Testis (tissue), 3 donors: ENCODE measurements around the gene OR2A25. TPM values are rescaled to one million over a fixed set of nuclear protein-coding genes. Genes with fewer than 3 reads are reported as not detected.
"Not testable (repeated sequence)": the region's sequence is repeated elsewhere in the genome, so short reads cannot be mapped to it uniquely, and the experiment has no call there.

Experiments
- DNase-seq: peaks from one replicate; pipeline ENCODE4 v3.0.0-alpha.2; 2019
- H3K27ac ChIP-seq, 2 donors: fragments of 200-600 bp; sonication (generic); one replicate each; pipeline ENCODE4 v1.5.1; 2019
- H3K27me3 ChIP-seq: fragments of 200-600 bp; sonication (generic); one replicate; pipeline ENCODE4 v1.5.1; 2019
- H3K36me3 ChIP-seq: fragments of 200-600 bp; sonication (generic); one replicate; pipeline ENCODE4 v1.5.1; 2017; ENCODE audit warnings: low read depth; ENCODE audit errors: missing control alignments
- H3K4me1 ChIP-seq: fragments of 200-600 bp; sonication (generic); one replicate; pipeline ENCODE4 v1.5.1; 2019
- H3K4me3 ChIP-seq, 2 donors: fragments of 200-600 bp; sonication (generic); one replicate each; pipeline ENCODE4 v1.5.1; 2017 to 2019
- H3K9me3 ChIP-seq: fragments of 200-600 bp; sonication (generic); one replicate; pipeline ENCODE4 v1.5.1; 2017
- POLR2A ChIP-seq: fragments of 450-650 bp; IDR thresholded peaks from one replicate; pipeline ENCODE4 v1.6.1; 2017; ENCODE audit warnings: antibody characterized with exemption, mild to moderate bottlenecking, moderate library complexity
- WGBS, 2 donors: methylation state at CpG; one replicate each; pipeline ENCODE4 v1.1.5; 2018; 5-methylcytosine and 5-hydroxymethylcytosine counted together
- intact Hi-C: fragments of 100-400 bp; cut with DNase I; formaldehyde crosslinking; loops from one replicate; pipeline ENCODE4 v1.15.1; 2023; ENCODE audit warnings: low total_unique reads
- polyA plus RNA-seq: library from polyadenylated mRNA; stranded (reverse); fragments of 350-450 nt; fragmentation: Illumina TruSeq; extraction: RNeasy Lipid Tissue Mini Kit (QIAGEN cat#74804); gene quantifications from one replicate; pipeline ENCODE4 v1.2.3, GENCODE V29; 2014; ENCODE audit warnings: low read depth, low replicate concordance; ENCODE audit not compliant: insufficient read depth
- total RNA-seq, 2 donors: library from RNA; depleted of rRNA; stranded (reverse); fragments of >200 nt; gene quantifications; one replicate each; pipeline ENCODE4 v1.2.3, GENCODE V29; 2016
- TF ChIP-seq, protein P1 (sequence below), 3 experiments: fragments of 450-650 bp in 2 of 3; fragments of 200-600 bp in 1 of 3; sonication (generic) in 1 of 3; IDR thresholded peaks; one replicate each; pipeline ENCODE4 v1.5.1; 2016 to 2019; ENCODE audit warnings: antibody characterized with exemption in 3 of 3, mild to moderate bottlenecking in 2 of 3, moderate library complexity in 1 of 3

The OR2A25 gene
- total and polyA plus RNA-seq, 3 donors from 2014 or later: 0.18 to 0.19 TPM; not detected in 1

DNA sequence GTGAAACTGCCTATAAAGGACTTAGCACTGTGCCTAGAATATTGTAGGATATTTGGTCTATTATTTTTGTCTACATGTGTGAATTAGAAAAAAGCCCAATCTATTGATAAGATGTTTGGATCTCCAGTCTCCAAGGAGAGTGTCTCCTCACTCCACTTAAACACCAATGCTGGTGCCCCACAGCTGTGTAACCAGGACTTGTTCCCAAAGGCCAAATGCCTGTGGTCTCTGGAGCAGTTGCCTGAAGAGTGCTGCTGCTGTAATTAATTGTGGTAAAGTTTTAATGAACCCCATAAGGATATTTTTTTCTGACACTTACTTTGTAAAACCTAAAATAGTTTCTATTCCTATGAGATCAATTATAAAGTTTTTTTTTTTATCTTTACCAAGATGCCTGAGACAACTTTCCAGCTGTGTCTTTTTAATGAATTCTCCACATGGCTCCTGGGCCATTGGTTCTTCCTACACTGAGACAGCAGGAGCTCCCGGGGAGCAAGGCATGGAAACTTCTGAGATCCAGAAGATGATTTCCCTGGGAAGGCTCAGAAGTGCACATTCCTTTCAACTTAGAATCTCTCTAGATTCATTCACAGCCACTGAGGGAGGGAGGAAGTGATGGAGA lies 32.1 kb upstream of the OR2A25 start:
- no peak for TF ChIP-seq POLR2A
- TF ChIP-seq, protein P1, sequence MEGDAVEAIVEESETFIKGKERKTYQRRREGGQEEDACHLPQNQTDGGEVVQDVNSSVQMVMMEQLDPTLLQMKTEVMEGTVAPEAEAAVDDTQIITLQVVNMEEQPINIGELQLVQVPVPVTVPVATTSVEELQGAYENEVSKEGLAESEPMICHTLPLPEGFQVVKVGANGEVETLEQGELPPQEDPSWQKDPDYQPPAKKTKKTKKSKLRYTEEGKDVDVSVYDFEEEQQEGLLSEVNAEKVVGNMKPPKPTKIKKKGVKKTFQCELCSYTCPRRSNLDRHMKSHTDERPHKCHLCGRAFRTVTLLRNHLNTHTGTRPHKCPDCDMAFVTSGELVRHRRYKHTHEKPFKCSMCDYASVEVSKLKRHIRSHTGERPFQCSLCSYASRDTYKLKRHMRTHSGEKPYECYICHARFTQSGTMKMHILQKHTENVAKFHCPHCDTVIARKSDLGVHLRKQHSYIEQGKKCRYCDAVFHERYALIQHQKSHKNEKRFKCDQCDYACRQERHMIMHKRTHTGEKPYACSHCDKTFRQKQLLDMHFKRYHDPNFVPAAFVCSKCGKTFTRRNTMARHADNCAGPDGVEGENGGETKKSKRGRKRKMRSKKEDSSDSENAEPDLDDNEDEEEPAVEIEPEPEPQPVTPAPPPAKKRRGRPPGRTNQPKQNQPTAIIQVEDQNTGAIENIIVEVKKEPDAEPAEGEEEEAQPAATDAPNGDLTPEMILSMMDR (IDR thresholded peaks at IDR 0.05): no peak
- intact Hi-C loops: no loop called here
- WGBS, 2 donors: 38 to 62% methylated on average over 1 of the region's 1 CpG

DNA sequence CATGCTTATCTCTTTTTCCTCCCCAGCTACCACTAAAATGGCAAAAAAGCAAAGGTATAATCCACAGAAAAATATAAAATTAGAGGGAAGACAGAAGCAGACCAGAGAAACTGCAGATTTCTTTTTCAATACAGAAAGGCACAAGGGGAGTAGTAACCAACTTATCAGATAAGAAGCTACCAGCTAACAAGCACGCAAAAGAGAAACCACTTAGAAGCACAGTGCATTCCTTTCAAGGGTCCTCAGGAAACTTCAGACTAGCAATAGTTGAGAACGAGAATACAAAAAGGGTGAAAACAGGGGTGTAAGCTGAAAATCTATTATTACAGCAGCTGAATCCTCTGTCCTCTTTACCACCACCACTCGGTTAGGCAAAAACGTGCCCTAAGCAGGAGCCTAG lies 30.7 kb upstream of the OR2A25 start:
- no peaks in the 10 kb centered on the region for H3K9me3 ChIP-seq
- no peaks in the 10 kb centered on the region for H3K36me3 ChIP-seq
- TF ChIP-seq, protein P1 (IDR thresholded peaks at IDR 0.05): no peak
- no peak for TF ChIP-seq POLR2A
- no peak overlapping the region for H3K4me3 ChIP-seq
- 78 to 87% methylated on average over 4 of the region's 4 CpGs for WGBS, 2 donors
- no peak overlapping the region for H3K27ac ChIP-seq
- DNase-seq: no peak
- H3K27me3 ChIP-seq: no peaks in the 10 kb centered on the region
- H3K4me1 ChIP-seq: no peaks in the 10 kb centered on the region
- intact Hi-C loops: no loop called here

More for the DNA sequence above, 32.1 kb upstream of the OR2A25 start:
- Histone ChIP-seq H3K4me3 (no peak overlapping the region), H3K36me3 (no peaks in the 10 kb centered on the region), H3K27ac (no peak overlapping the region), H3K27me3 (no peaks in the 10 kb centered on the region), H3K4me1 (no peaks in the 10 kb centered on the region), H3K9me3 (no peaks in the 10 kb centered on the region)
- no peak for DNase-seq

DNA sequence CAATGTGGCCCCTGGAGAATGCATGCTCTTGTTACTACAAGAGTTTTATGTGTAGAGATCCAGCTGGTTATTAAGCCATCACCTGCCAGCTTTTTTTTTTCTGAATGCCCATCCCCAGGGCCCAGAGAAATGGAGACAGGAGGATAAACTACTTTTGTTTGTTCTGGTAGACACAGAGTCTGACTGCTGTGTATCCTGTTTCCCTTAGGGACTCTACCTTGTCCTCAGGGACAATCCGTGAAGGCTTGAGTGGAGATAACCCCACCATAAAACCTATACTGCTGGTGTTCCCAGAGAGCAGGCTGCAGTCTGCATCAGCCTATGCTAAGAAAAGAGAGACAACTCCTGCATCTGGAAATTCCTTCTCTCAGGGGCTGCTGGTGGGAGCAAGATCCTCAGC lies 21.0 kb upstream of the OR2A25 start, which contains the start of gene OR2A5:
Gene OR2A5 (plus strand): TSS at position 301 of the 400 bp plus-strand sequence. CDS start 1,454 bp downstream, outside the sequence.
- Histone ChIP-seq H3K9me3 (no peaks in the 10 kb centered on the region), H3K27ac (no peak within 1 kb of the TSS), H3K36me3 (no peaks in the 10 kb centered on the region), H3K4me3 (no peak within 1 kb of the TSS), H3K27me3 (no peaks in the 10 kb centered on the region), H3K4me1 (no peaks in the 10 kb centered on the region)
- WGBS, 2 donors: 41 to 55% methylated on average over 1 of the region's 1 CpG
- no peak for DNase-seq
- no peak for TF ChIP-seq POLR2A
- TF ChIP-seq, protein P1 (IDR thresholded peaks at IDR 0.05): no peak
- intact Hi-C loops: no loop called here

DNA sequence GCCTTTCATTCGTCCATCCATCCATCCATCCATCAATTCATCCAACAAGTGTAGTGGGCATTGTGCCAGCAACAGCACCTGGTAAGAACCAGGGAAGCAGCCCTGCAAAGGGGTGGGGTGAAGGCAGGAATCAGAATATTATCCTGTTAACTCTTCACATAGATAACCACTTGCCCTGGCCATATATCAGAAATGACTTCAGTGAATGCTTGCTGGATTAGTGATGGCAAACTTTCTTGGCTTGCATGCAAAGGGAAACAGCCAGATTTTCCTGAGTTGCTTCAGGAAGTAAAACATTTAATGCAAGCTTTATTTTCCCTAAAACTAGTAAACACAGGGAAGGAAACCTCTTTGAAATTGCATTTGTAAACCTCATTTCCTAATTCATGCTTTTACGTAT lies 20.1 kb upstream of the OR2A25 start:
- no peaks in the 10 kb centered on the region for H3K9me3 ChIP-seq
- H3K4me3 ChIP-seq: no peak overlapping the region
- intact Hi-C loops: no loop called here
- H3K36me3 ChIP-seq: no peaks in the 10 kb centered on the region
- H3K4me1 ChIP-seq: no peaks in the 10 kb centered on the region
- no peak overlapping the region for H3K27ac ChIP-seq
- no peaks in the 10 kb centered on the region for H3K27me3 ChIP-seq
- WGBS, 2 donors: 67 to 84% methylated on average over 2 of the region's 2 CpGs
- TF ChIP-seq, protein P1 (IDR thresholded peaks at IDR 0.05): no peak
- TF ChIP-seq POLR2A: no peak
- DNase-seq: no peak

DNA sequence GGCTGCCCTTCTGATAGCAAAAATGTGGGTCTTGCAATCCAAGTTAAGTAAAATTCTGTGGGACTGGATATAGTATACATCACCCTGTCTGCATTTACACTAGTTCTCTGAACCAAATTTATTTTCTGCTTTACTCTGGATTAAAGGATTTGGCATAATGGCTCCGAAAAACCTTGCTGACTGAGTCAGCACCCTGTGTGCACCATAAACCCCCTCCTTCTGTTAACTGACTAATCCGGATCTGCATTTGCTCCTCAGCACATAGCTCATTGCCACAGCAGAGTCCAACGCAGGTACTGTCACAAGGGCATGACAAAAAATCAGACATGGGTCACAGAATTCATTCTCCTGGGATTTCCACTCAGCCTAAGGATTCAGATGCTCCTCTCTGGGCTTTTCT lies 19.5 kb upstream of the OR2A25 start:
- Histone ChIP-seq H3K36me3 (no peaks in the 10 kb centered on the region), H3K4me1 (no peaks in the 10 kb centered on the region), H3K27me3 (no peaks in the 10 kb centered on the region), H3K9me3 (no peaks in the 10 kb centered on the region), H3K4me3 (no peak overlapping the region), H3K27ac (no peak overlapping the region)
- WGBS, 2 donors: 65 to 66% methylated on average over 3 of the region's 3 CpGs
- TF ChIP-seq, protein P1 (IDR thresholded peaks at IDR 0.05): no peak
- no peak for TF ChIP-seq POLR2A
- DNase-seq: no peak
- intact Hi-C loops: no loop called here

DNA sequence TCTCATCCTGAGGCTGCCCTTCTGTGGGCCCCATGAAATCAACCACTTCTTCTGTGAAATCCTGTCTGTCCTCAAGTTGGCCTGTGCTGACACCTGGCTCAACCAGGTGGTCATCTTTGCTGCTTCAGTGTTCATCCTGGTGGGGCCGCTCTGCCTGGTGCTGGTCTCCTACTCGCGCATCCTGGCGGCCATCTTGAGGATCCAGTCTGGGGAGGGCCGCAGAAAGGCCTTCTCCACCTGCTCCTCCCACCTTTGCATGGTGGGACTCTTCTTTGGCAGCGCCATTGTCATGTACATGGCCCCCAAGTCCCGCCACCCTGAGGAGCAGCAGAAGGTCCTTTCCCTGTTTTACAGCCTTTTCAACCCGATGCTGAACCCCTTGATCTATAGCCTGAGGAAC lies 18.7 kb upstream of the OR2A25 start:
- H3K36me3 ChIP-seq, intact Hi-C loops, H3K27ac ChIP-seq, H3K9me3 ChIP-seq, DNase-seq, H3K27me3 ChIP-seq, H3K4me3 ChIP-seq, H3K4me1 ChIP-seq: not testable (repeated sequence)
- WGBS, 2 donors: 69 to 88% methylated on average over 7 to 8 of the region's 8 CpGs
